Activated CD4-positive, alpha-beta T cell treated with anti-CD3 and anti-CD28 coated beads, Interleukin-2, Interleukin-6, amounts not matched to agents 100 ng/mL and 50 ng/mL, durations not matched to agents 16 hours and 8 hours (primary cell): Measurements from ENCODE around the gene ECHDC1.

ENCODE experiments used
- DNase-seq: peaks from one replicate; pipeline ENCODE4 v3.0.0-alpha.2; 2020

ECHDC1 gene

GRCh38 chr6:127282184-127282583 is 61.2 kb downstream of the ECHDC1 start:
- no peak for DNase-seq

GRCh38 chr6:127279815-127280214 is 63.6 kb downstream of the ECHDC1 start:
- no peak for DNase-seq

- DNase-seq = no peak
These were observed 65.2 kb downstream of the ECHDC1 start for GRCh38 chr6:127277878-127278843.

GRCh38 chr6:127276331-127276730 is 67.1 kb downstream of the ECHDC1 start:
- no peak for DNase-seq

- DNase-seq = no peak
These were observed 69.9 kb downstream of the ECHDC1 start for GRCh38 chr6:127273499-127273898.

- no peak for DNase-seq
These were observed 70.8 kb downstream of the ECHDC1 start for GRCh38 chr6:127272576-127272975.

- no peak for DNase-seq
These were observed 75.5 kb downstream of the ECHDC1 start for GRCh38 chr6:127267646-127268625.

GRCh38 chr6:127266892-127267645 is 76.3 kb downstream of the ECHDC1 start:
- peak; percentile 69 for DNase-seq

GRCh38 chr6:127266178-127266891 is 77.1 kb downstream of the ECHDC1 start, which contains the start of gene RNF146:
TSS of gene RNF146 (plus strand) at chr6:127266864. CDS start at chr6:127280339, 13,475 bp downstream.
- peak; percentile 77 for DNase-seq

GRCh38 chr6:127263481-127263880 is 79.9 kb downstream of the ECHDC1 start:
- DNase-seq = no peak

GRCh38 chr6:127262896-127263295 is 80.5 kb downstream of the ECHDC1 start:
- no peak for DNase-seq

- no peak for DNase-seq
These were observed 88.1 kb downstream of the ECHDC1 start for GRCh38 chr6:127255286-127255685.

- DNase-seq = no peak
These were observed 93.8 kb downstream of the ECHDC1 start for GRCh38 chr6:127249621-127250020.

GRCh38 chr6:127247114-127248096 is 96.0 kb downstream of the ECHDC1 start:
- no peak for DNase-seq

GRCh38 chr6:127243501-127243900 is 99.9 kb downstream of the ECHDC1 start:
- no peak for DNase-seq
